C4-2B (cell line): ENCODE results near the gene GHDC.

Source experiments
- CTCF ChIP-seq: fragments of 450-650 bp; conservative IDR thresholded peaks from 2 replicates; pipeline ENCODE4 v1.5.1; 2017; ENCODE audit warnings: mild to moderate bottlenecking
- ZFX ChIP-seq: fragments of 450-650 bp; IDR thresholded peaks from 2 replicates; pipeline ENCODE4 v1.6.1; 2017

- no peak for TF ChIP-seq CTCF
- no peak for TF ChIP-seq ZFX
These were observed 51.9 kb downstream of the GHDC start for GRCh38 chr17:42142371-42142896.
